ENCODE data around the gene AGGF1.

DNA sequence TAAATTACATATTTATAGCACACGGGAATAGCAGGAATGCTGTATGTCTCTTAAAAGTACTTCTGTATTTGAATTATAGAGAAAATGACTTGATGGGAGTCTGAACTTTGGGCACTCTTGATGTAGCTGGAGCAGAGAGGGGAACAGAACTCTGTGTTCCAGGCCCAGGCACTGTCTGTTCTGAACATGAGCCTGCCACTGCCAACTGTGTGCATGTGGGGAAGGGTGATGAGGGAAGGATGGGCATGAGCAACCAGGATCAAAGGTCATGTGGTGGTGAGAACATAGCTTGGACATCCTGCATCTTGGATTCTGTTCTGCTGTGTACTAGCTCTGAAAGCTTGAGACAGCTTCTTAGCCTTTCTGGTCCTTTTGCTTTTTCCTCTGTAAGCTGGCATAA is 73.3 kb downstream of the AGGF1 start:
- TF ChIP-seq, protein P1, sequence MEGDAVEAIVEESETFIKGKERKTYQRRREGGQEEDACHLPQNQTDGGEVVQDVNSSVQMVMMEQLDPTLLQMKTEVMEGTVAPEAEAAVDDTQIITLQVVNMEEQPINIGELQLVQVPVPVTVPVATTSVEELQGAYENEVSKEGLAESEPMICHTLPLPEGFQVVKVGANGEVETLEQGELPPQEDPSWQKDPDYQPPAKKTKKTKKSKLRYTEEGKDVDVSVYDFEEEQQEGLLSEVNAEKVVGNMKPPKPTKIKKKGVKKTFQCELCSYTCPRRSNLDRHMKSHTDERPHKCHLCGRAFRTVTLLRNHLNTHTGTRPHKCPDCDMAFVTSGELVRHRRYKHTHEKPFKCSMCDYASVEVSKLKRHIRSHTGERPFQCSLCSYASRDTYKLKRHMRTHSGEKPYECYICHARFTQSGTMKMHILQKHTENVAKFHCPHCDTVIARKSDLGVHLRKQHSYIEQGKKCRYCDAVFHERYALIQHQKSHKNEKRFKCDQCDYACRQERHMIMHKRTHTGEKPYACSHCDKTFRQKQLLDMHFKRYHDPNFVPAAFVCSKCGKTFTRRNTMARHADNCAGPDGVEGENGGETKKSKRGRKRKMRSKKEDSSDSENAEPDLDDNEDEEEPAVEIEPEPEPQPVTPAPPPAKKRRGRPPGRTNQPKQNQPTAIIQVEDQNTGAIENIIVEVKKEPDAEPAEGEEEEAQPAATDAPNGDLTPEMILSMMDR (IDR thresholded peaks at IDR 0.05) = no peak
- no peak for TF ChIP-seq POLR2A (IDR thresholded peaks at IDR 0.05)
- TF ChIP-seq POLR2AphosphoS5 (IDR thresholded peaks at IDR 0.05) = no peak
- TF ChIP-seq EP300 (IDR thresholded peaks at IDR 0.05) = no peak
